Measurements from ENCODE around the gene UNCX. TPM values are rescaled to one million over a fixed set of nuclear protein-coding genes. Genes with fewer than 3 reads are reported as not detected.

Gene UNCX
- total RNA-seq, 6 experiments from 2014 or later, result not detected

DNA sequence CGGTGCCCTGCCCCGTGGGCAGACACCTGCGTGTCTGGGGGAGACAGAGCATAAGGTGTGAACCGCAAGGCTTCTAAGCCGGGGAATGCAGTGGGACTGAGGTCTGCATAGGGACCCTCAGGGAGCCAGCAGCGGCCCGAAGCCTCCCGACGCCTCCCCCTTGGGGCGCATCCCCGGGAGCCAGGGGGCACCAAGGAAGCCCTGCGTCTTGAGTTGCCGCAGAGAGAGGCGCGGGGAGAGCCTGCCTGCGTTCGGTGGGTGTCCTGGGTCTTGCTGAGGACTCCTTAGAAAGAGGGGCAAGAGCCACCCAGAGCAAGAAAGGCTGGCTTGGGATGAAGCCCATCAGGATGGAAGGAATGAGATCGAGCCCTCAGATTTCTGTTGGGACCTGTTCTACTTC is 18.2 kb upstream of the UNCX start:
- no peaks in the 10 kb centered on the region for H3K9me3 ChIP-seq
- H3K4me3 ChIP-seq, result no peak overlapping the region
- intact Hi-C loops (cut with DNase I), result loop anchor here in 1 of 2 donors (10.0 kb wide), 1 partner anchor 190 kb away; no protein-coding TSS in a partner anchor
- WGBS (ENCODE audit: insufficient coverage, low coverage, low lambda C conversion rate, missing lambda C conversion rate), result 84% methylated on average over 5 of the region's 18 CpGs
- H3K27me3 ChIP-seq, result no peaks in the 10 kb centered on the region
- H3K4me1 ChIP-seq, result no peaks in the 10 kb centered on the region
- no peaks in the 10 kb centered on the region for H3K36me3 ChIP-seq
- DNase-seq, result no peak
- no peak for ATAC-seq
- no peak overlapping the region for H3K27ac ChIP-seq
- no peak for TF ChIP-seq POLR2A (IDR thresholded peaks at IDR 0.05)
- TF ChIP-seq, protein P1, sequence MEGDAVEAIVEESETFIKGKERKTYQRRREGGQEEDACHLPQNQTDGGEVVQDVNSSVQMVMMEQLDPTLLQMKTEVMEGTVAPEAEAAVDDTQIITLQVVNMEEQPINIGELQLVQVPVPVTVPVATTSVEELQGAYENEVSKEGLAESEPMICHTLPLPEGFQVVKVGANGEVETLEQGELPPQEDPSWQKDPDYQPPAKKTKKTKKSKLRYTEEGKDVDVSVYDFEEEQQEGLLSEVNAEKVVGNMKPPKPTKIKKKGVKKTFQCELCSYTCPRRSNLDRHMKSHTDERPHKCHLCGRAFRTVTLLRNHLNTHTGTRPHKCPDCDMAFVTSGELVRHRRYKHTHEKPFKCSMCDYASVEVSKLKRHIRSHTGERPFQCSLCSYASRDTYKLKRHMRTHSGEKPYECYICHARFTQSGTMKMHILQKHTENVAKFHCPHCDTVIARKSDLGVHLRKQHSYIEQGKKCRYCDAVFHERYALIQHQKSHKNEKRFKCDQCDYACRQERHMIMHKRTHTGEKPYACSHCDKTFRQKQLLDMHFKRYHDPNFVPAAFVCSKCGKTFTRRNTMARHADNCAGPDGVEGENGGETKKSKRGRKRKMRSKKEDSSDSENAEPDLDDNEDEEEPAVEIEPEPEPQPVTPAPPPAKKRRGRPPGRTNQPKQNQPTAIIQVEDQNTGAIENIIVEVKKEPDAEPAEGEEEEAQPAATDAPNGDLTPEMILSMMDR (IDR thresholded peaks at IDR 0.05), result no peak

DNA sequence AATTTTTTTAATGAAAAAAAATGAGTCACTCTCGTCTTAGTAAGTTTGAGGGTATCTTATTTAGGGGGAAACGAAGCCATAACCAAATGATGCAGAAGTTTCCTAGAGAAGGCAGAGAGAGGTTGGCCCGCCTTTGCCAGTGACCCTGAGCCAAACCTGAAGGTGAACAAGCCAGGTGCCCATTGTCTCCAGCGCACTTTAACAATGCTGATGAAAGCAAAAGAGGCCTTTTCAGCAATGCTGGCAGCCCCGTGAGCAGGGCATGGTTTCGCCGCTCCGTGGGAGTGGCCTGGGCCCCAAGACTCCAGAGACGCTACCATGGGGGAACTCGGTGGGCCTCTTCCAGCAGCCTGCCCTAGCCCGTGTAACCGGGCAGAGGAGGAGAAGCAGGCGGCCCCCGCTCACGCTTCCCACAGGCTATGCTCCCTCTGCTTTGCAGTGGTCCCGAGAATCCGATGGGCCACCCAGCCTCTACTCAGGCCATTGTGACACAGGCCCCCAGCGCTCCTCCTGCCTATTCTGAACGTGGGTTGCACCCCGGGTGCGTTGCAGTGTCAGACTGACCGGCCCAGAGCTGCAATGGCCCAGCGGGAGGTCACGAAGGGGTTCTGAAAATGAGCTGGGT is 14.0 kb upstream of the UNCX start:
- Histone ChIP-seq H3K4me3 (no peak overlapping the region), H3K27me3 (peaks cover 4 to 7% of the 10 kb centered on the region in 2 donors), H3K9me3 (no peaks in the 10 kb centered on the region), H3K4me1 (no peaks in the 10 kb centered on the region), H3K27ac (no peak overlapping the region), H3K36me3 (no peaks in the 10 kb centered on the region)
- intact Hi-C loops (cut with DNase I), result loop anchor here in 1 of 2 donors (10.0 kb wide), 1 partner anchor 186 kb away; no protein-coding TSS in a partner anchor
- ATAC-seq, result no peak
- no peak for DNase-seq
- TF ChIP-seq, protein P1 (IDR thresholded peaks at IDR 0.05), result no peak
- no peak for TF ChIP-seq POLR2A (IDR thresholded peaks at IDR 0.05)
- 38% methylated on average over 8 of the region's 24 CpGs for WGBS (ENCODE audit: insufficient coverage, low coverage, low lambda C conversion rate, missing lambda C conversion rate)

DNA sequence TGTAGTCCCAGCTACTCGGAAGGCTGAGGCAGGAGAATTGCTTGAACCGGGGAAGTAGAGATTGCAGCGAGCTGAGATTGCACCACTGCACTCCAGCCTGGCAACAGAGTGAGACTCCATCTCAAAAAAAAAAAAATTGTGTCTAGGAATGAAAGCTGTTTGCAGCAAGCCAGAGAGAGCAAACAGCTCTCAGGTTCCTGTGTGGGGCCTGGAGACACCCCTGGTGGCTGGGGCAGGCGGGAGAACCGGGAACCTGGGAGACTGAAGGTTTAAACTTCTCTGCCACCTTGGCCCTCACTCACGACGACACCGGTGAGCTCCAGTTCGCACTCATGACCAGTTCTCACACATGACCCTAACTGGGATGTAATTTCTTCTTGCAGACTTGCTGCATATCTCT is 13.2 kb upstream of the UNCX start:
- TF ChIP-seq POLR2A (IDR thresholded peaks at IDR 0.05), result no peak
- TF ChIP-seq, protein P1 (IDR thresholded peaks at IDR 0.05), result no peak
- Histone ChIP-seq H3K4me1 (no peaks in the 10 kb centered on the region), H3K36me3 (no peaks in the 10 kb centered on the region), H3K4me3 (no peak overlapping the region), H3K9me3 (no peaks in the 10 kb centered on the region), H3K27me3 (peaks cover 4 to 10% of the 10 kb centered on the region in 2 donors), H3K27ac (no peak overlapping the region)
- WGBS (ENCODE audit: insufficient coverage, low coverage, low lambda C conversion rate, missing lambda C conversion rate), result 30% methylated on average over 2 of the region's 9 CpGs
- intact Hi-C loops (cut with DNase I), result loop anchor here in 1 of 2 donors (10.0 kb wide), 1 partner anchor 185 kb away; no protein-coding TSS in a partner anchor
- ATAC-seq (no peak), DNase-seq (no peak)

DNA sequence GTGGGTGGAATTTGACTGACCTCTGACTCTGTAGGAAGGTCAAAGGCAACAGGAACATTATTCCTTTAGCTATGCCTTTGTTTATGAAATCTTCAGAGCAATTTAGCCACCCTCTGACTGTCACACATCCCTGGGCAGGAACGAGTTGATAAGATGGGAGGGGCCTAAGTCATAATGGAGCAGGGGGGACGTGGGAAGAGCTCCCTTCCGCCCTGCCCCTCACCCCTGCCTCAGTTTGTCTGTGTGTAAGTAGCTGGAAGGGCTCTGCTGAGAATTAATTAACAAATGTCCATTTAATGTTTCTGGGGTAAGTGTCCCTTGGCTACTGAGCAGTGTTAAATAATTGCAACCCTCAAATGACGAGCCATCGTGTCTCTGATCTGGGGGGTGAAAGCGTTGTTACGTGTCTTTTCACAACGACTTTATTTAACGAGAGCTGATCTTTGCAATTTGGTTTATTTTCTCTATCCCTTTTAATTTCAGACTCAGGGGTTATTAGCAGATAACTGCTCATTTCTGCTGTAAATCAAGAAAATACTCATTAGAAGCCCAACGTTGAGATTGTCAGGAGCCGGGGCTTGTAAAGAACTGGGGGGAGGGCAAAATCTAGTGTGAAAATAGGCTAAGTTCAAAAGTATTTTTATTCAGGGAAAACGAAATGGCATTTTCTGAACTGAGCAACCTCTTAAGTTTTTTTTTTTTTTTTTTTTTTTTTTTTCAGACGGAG is 12.5 kb upstream of the UNCX start:
- WGBS (ENCODE audit: insufficient coverage, low coverage, low lambda C conversion rate, missing lambda C conversion rate), result 42% methylated on average over 12 of the region's 13 CpGs
- no peak overlapping the region for H3K27ac ChIP-seq
- peaks cover 4 to 14% of the 10 kb centered on the region in 2 donors for H3K27me3 ChIP-seq
- H3K4me3 ChIP-seq, result no peak overlapping the region
- DNase-seq, result no peak
- H3K9me3 ChIP-seq, result no peaks in the 10 kb centered on the region
- H3K36me3 ChIP-seq, result no peaks in the 10 kb centered on the region
- no peak for ATAC-seq
- intact Hi-C loops (cut with DNase I), result loop anchor here in 1 of 2 donors (10.0 kb wide), 1 partner anchor 185 kb away; no protein-coding TSS in a partner anchor
- no peak for TF ChIP-seq POLR2A (IDR thresholded peaks at IDR 0.05)
- TF ChIP-seq, protein P1 (IDR thresholded peaks at IDR 0.05), result no peak
- no peaks in the 10 kb centered on the region for H3K4me1 ChIP-seq
